Liver (tissue), 3 donors: ENCODE measurements around the gene ZNF578.

Experiments used
- GABPA ChIP-seq, 2 donors: IDR thresholded peaks in 1 of 2; conservative IDR thresholded peaks in 1 of 2; 2 replicates each; pipeline ENCODE4 v1.6.1; 2016; ENCODE audit warnings: antibody characterized with exemption in 2 of 2, mild to moderate bottlenecking in 1 of 2, moderate library complexity in 1 of 2
- HNF4G ChIP-seq: IDR thresholded peaks from 2 replicates; pipeline ENCODE4 v1.6.1; 2016; ENCODE audit warnings: antibody characterized with exemption
- JUND ChIP-seq, 2 donors: IDR thresholded peaks; 2 replicates each; pipeline ENCODE4 v1.6.1; 2016; ENCODE audit warnings: antibody characterized with exemption in 2 of 2
- NR2F2 ChIP-seq: IDR thresholded peaks from 2 replicates; pipeline ENCODE4 v1.6.1; 2016; ENCODE audit warnings: antibody characterized with exemption
- RAD21 ChIP-seq, 2 donors: IDR thresholded peaks; 2 replicates each; pipeline ENCODE4 v1.6.1; 2016; ENCODE audit warnings: antibody characterized with exemption in 2 of 2, mild to moderate bottlenecking in 2 of 2
- RXRA ChIP-seq, 2 donors: IDR thresholded peaks; 2 replicates each; pipeline ENCODE4 v1.6.1; 2017 to 2018; ENCODE audit warnings: antibody characterized with exemption in 2 of 2, mild to moderate bottlenecking in 1 of 2
- SP1 ChIP-seq: IDR thresholded peaks from 2 replicates; pipeline ENCODE4 v1.6.1; 2018; ENCODE audit warnings: antibody characterized with exemption, mild to moderate bottlenecking
- TAF1 ChIP-seq: conservative IDR thresholded peaks from 2 replicates; pipeline ENCODE4 v1.6.1; 2016; ENCODE audit warnings: antibody characterized with exemption, mild to moderate bottlenecking
- YY1 ChIP-seq: IDR thresholded peaks from 2 replicates; pipeline ENCODE4 v1.6.1; 2016; ENCODE audit warnings: antibody characterized with exemption, mild to moderate bottlenecking
- TF ChIP-seq, protein P1 (sequence below): fragments of 150-350 bp; IDR thresholded peaks from 2 replicates; pipeline ENCODE4 v1.5.1; 2017; ENCODE audit warnings: improper control_type of control experiment, low read depth, low read length; ENCODE audit not compliant: missing input control
- TF ChIP-seq, protein P2 (sequence below): IDR thresholded peaks from 2 replicates; pipeline ENCODE4 v1.6.1; 2016; ENCODE audit warnings: antibody characterized with exemption, mild to moderate bottlenecking
- TF ChIP-seq, protein P3 (sequence below): IDR thresholded peaks from 2 replicates; pipeline ENCODE4 v1.6.1; 2016; ENCODE audit warnings: antibody characterized with exemption
- TF ChIP-seq, protein P4 (sequence below): IDR thresholded peaks from 2 replicates; pipeline ENCODE4 v1.6.1; 2016; ENCODE audit warnings: antibody characterized with exemption
- TF ChIP-seq, protein P5 (sequence below): IDR thresholded peaks from 2 replicates; pipeline ENCODE4 v1.6.1; 2016; ENCODE audit warnings: antibody characterized with exemption
- donor health status: healthy.
- donor health status: healthy.

DNA sequence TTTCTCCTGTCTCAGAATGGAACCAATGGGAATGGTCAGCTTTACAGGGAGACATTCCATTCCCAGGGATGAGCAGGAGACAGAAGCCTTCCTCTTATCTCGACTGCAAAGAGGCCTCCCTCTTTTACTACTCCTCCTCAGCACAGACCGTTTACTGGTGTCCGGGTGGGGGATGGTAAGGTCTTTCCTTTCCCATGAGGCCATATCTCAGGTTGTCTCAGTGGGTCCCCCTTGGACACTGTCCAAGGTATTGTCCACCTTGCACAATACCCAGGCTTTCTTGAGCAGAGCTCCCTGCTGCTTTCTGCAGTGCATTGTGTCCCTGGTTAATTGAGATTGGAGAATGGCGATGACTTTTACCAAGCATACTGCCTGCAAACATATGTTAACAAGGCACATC is 66.7 kb downstream of the ZNF578 start:
- TF ChIP-seq JUND (IDR thresholded peaks at IDR 0.05) (no peak), TAF1 (no peak), RAD21 (IDR thresholded peaks at IDR 0.05) (no peak), GABPA (IDR thresholded peaks at IDR 0.05 in 1 of 2, conservative IDR thresholded peaks at IDR 0.05 in 1 of 2) (no peak), NR2F2 (no peak), RXRA (IDR thresholded peaks at IDR 0.05) (no peak), HNF4G (no peak), YY1 (no peak), SP1 (no peak)
- TF ChIP-seq, protein P1, sequence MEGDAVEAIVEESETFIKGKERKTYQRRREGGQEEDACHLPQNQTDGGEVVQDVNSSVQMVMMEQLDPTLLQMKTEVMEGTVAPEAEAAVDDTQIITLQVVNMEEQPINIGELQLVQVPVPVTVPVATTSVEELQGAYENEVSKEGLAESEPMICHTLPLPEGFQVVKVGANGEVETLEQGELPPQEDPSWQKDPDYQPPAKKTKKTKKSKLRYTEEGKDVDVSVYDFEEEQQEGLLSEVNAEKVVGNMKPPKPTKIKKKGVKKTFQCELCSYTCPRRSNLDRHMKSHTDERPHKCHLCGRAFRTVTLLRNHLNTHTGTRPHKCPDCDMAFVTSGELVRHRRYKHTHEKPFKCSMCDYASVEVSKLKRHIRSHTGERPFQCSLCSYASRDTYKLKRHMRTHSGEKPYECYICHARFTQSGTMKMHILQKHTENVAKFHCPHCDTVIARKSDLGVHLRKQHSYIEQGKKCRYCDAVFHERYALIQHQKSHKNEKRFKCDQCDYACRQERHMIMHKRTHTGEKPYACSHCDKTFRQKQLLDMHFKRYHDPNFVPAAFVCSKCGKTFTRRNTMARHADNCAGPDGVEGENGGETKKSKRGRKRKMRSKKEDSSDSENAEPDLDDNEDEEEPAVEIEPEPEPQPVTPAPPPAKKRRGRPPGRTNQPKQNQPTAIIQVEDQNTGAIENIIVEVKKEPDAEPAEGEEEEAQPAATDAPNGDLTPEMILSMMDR = no peak
- TF ChIP-seq, protein P2, sequence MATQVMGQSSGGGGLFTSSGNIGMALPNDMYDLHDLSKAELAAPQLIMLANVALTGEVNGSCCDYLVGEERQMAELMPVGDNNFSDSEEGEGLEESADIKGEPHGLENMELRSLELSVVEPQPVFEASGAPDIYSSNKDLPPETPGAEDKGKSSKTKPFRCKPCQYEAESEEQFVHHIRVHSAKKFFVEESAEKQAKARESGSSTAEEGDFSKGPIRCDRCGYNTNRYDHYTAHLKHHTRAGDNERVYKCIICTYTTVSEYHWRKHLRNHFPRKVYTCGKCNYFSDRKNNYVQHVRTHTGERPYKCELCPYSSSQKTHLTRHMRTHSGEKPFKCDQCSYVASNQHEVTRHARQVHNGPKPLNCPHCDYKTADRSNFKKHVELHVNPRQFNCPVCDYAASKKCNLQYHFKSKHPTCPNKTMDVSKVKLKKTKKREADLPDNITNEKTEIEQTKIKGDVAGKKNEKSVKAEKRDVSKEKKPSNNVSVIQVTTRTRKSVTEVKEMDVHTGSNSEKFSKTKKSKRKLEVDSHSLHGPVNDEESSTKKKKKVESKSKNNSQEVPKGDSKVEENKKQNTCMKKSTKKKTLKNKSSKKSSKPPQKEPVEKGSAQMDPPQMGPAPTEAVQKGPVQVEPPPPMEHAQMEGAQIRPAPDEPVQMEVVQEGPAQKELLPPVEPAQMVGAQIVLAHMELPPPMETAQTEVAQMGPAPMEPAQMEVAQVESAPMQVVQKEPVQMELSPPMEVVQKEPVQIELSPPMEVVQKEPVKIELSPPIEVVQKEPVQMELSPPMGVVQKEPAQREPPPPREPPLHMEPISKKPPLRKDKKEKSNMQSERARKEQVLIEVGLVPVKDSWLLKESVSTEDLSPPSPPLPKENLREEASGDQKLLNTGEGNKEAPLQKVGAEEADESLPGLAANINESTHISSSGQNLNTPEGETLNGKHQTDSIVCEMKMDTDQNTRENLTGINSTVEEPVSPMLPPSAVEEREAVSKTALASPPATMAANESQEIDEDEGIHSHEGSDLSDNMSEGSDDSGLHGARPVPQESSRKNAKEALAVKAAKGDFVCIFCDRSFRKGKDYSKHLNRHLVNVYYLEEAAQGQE = no peak
- TF ChIP-seq, protein P3, sequence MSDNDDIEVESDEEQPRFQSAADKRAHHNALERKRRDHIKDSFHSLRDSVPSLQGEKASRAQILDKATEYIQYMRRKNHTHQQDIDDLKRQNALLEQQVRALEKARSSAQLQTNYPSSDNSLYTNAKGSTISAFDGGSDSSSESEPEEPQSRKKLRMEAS = no peak
- TF ChIP-seq, protein P4, sequence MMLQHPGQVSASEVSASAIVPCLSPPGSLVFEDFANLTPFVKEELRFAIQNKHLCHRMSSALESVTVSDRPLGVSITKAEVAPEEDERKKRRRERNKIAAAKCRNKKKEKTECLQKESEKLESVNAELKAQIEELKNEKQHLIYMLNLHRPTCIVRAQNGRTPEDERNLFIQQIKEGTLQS = no peak
- TF ChIP-seq, protein P5, sequence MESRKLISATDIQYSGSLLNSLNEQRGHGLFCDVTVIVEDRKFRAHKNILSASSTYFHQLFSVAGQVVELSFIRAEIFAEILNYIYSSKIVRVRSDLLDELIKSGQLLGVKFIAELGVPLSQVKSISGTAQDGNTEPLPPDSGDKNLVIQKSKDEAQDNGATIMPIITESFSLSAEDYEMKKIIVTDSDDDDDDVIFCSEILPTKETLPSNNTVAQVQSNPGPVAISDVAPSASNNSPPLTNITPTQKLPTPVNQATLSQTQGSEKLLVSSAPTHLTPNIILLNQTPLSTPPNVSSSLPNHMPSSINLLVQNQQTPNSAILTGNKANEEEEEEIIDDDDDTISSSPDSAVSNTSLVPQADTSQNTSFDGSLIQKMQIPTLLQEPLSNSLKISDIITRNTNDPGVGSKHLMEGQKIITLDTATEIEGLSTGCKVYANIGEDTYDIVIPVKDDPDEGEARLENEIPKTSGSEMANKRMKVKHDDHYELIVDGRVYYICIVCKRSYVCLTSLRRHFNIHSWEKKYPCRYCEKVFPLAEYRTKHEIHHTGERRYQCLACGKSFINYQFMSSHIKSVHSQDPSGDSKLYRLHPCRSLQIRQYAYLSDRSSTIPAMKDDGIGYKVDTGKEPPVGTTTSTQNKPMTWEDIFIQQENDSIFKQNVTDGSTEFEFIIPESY = no peak
